Right lobe of liver (tissue), 6 donors: ENCODE data around the gene NTM. TPM values are rescaled to one million over a fixed set of nuclear protein-coding genes. Genes with fewer than 3 reads are reported as not detected.

Source experiments
- ATAC-seq, 4 donors: fragments of 200-7000 bp; cut with Tn5 transposase; one replicate each; pipeline ENCODE4 v1.9.1; 2020; ENCODE audit warnings: mild to moderate bottlenecking in 4 of 4, moderate library complexity in 4 of 4
- DNase-seq, 3 donors: peaks; one replicate each; pipeline ENCODE4 v3.0.0-alpha.2; 2020
- H3K27ac ChIP-seq, 3 donors: fragments of 200-600 bp; one replicate each; pipeline ENCODE4 v1.8.0; 2022
- H3K27me3 ChIP-seq, 2 donors: fragments of 200-600 bp; one replicate each; pipeline ENCODE4 v1.8.0; 2022
- H3K36me3 ChIP-seq, 4 donors: fragments of 200-600 bp; sonication (generic) in 1 of 4; one replicate each; pipeline versions ENCODE4 v1.5.1 to v1.8.0; 2017 to 2022; ENCODE audit warnings: control low read depth in 1 of 4
- H3K4me1 ChIP-seq, 4 donors: fragments of 200-600 bp; sonication (generic) in 1 of 4; one replicate each; pipeline versions ENCODE4 v1.5.1 to v1.8.0; 2017 to 2022; ENCODE audit warnings: control low read depth in 1 of 4
- H3K4me3 ChIP-seq, 3 donors: fragments of 200-600 bp; one replicate each; pipeline ENCODE4 v1.8.0; 2022
- H3K9me3 ChIP-seq, 4 donors: fragments of 200-600 bp; sonication (generic) in 1 of 4; one replicate each; pipeline versions ENCODE4 v1.5.1 to v1.8.0; 2017 to 2022; ENCODE audit warnings: control low read depth in 1 of 4
- CTCF ChIP-seq, 4 donors: fragments of 200-600 bp in 3 of 4; fragments of 450-650 bp in 1 of 4; IDR thresholded peaks; one replicate each; pipeline versions ENCODE4 v1.5.1 to v1.8.0; 2016 to 2022; ENCODE audit warnings: antibody characterized with exemption in 4 of 4, mild to moderate bottlenecking in 2 of 4
- POLR2A ChIP-seq: fragments of 450-650 bp; IDR thresholded peaks from one replicate; pipeline ENCODE4 v1.6.1; 2017; ENCODE audit warnings: antibody characterized with exemption, mild to moderate bottlenecking
- WGBS: methylation state at CpG from one replicate; pipeline ENCODE4 v1.1.6; 2018; ENCODE audit warnings: low coverage, low lambda C conversion rate; ENCODE audit not compliant: insufficient coverage; ENCODE audit errors: missing lambda C conversion rate; 5-methylcytosine and 5-hydroxymethylcytosine counted together
- intact Hi-C, 2 donors: fragments of 100-400 bp; cut with DNase I; formaldehyde crosslinking; loops; one replicate each; pipeline versions ENCODE4 v1.11.2 to v1.14.1; 2022
- total RNA-seq, 6 experiments: library from RNA; depleted of rRNA in 2 of 6; stranded (reverse); fragments of >200 nt in 2 of 6; fragmentation: NEBNext Ultra II Directional in 3 of 6; extraction: Animal tissue kit (Norgen Biotek cat#: 25700) in 3 of 6; gene quantifications; one replicate each; pipeline versions ENCODE4 v1.1.0 to v1.2.4, GENCODE V29; 2016 to 2023
- donor health status: DM: no; HTN: yes; CAD: no.
- donor health status: DM: no; HTN: no; CAD: no.
- donor health status: DM: no; HTN: no; CAD: no.
- donor health status: DM: no; HTN: yes; CAD: no.
- donor health status: DM: no; HTN: yes; CAD: no.

Gene NTM
- total RNA-seq, 6 experiments from 2014 or later = 0.35 TPM; not detected in 5

GRCh38 chr11:131857246-131857645 is 486.8 kb downstream of the NTM start:
- intact Hi-C loops = no loop called here
- Histone ChIP-seq H3K9me3 (no peaks in the 10 kb centered on the region), H3K36me3 (no peaks in the 10 kb centered on the region), H3K4me1 (no peaks in the 10 kb centered on the region), H3K4me3 (no peak overlapping the region), H3K27ac (no peak overlapping the region), H3K27me3 (no peaks in the 10 kb centered on the region)
- ATAC-seq (no peak), DNase-seq (no peak)
- 51% methylated on average over 5 of the region's 5 CpGs for WGBS
- TF ChIP-seq POLR2A = no peak
- TF ChIP-seq CTCF (IDR thresholded peaks at IDR 0.05) = no peak

- Histone ChIP-seq H3K36me3 (no peaks in the 10 kb centered on the region), H3K4me1 (no peaks in the 10 kb centered on the region), H3K4me3 (no peak overlapping the region), H3K27ac (no peak overlapping the region), H3K9me3 (no peaks in the 10 kb centered on the region), H3K27me3 (no peaks in the 10 kb centered on the region)
- ATAC-seq (no peak), DNase-seq (no peak)
- intact Hi-C loops = no loop called here
- 48% methylated on average over 6 of the region's 11 CpGs for WGBS
- no peak for TF ChIP-seq POLR2A
- no peak for TF ChIP-seq CTCF (IDR thresholded peaks at IDR 0.05)
Measured at GRCh38 chr11:131858505-131858904, 488.1 kb downstream of the NTM start.

- TF ChIP-seq POLR2A = no peak
- TF ChIP-seq CTCF (IDR thresholded peaks at IDR 0.05) = no peak
- intact Hi-C loops = loop anchor here in 1 of 2 donors (10.0 kb wide), 1 partner anchor 265 kb away; no protein-coding TSS in a partner anchor
- ATAC-seq (no peak), DNase-seq (no peak)
- Histone ChIP-seq H3K4me3 (no peak overlapping the region), H3K27ac (no peak overlapping the region), H3K27me3 (no peaks in the 10 kb centered on the region), H3K9me3 (no peaks in the 10 kb centered on the region), H3K4me1 (no peaks in the 10 kb centered on the region), H3K36me3 (no peaks in the 10 kb centered on the region)
- WGBS = 29% methylated on average over 8 of the region's 8 CpGs
Measured at GRCh38 chr11:131859538-131860210, 489.3 kb downstream of the NTM start.

GRCh38 chr11:131864228-131864627 is 493.8 kb downstream of the NTM start:
- ATAC-seq = no peak
- Histone ChIP-seq H3K27me3 (no peaks in the 10 kb centered on the region), H3K4me1 (no peaks in the 10 kb centered on the region), H3K9me3 (no peaks in the 10 kb centered on the region), H3K4me3 (no peak overlapping the region), H3K36me3 (no peaks in the 10 kb centered on the region), H3K27ac (no peak overlapping the region)
- TF ChIP-seq POLR2A (no peak), CTCF (IDR thresholded peaks at IDR 0.05) (no peak)
- no peak for DNase-seq
- whole genome bisulfite sequencing = 56% methylated on average over 5 of the region's 5 CpGs
- intact Hi-C loops = loop anchor here in 1 of 2 donors (10.0 kb wide), 1 partner anchor 261 kb away; no protein-coding TSS in a partner anchor
